ENCODE results near the gene PIEZO2. TPM values are rescaled to one million over a fixed set of nuclear protein-coding genes. Genes with fewer than 3 reads are reported as not detected.

The PIEZO2 gene
- polyA plus RNA-seq, 1 donor: 25.1 TPM

GRCh38 chr18:11150271-11150615 lies 874 bp upstream of the PIEZO2 start:
- peaks cover 25% of the 10 kb centered on the region for H3K27me3 ChIP-seq (ENCODE audit: control insufficient read depth, insufficient read depth, low read length)
- no peaks in the 10 kb centered on the region for H3K9me3 ChIP-seq (ENCODE audit: control insufficient read depth, low read depth, low read length)

GRCh38 chr18:11148680-11149440 lies 509 bp downstream of the PIEZO2 start:
- WGBS (ENCODE audit: insufficient coverage, low lambda C conversion rate): no CpG with 5 or more reads among the region's 86 CpGs
- Histone ChIP-seq H3K4me1 (ENCODE audit: control insufficient read depth, insufficient read depth, low read length) (peaks cover 16% of the 10 kb centered on the region), H3K27ac (ENCODE audit: low read length) (peak overlapping the region; percentile 30), H3K36me3 (ENCODE audit: control insufficient read depth, insufficient read depth, low read length) (peaks cover 2% of the 10 kb centered on the region), H3K27me3 (ENCODE audit: control insufficient read depth, insufficient read depth, low read length) (peaks cover 25% of the 10 kb centered on the region), H3K9me3 (ENCODE audit: control insufficient read depth, low read depth, low read length) (no peaks in the 10 kb centered on the region), H3K4me3 (ENCODE audit: low read length) (peak overlapping the region; percentile 61)
- DNase-seq: no peak

More at GRCh38 chr18:11150271-11150615, 874 bp upstream of the PIEZO2 start:
- Histone ChIP-seq H3K4me3 (ENCODE audit: low read length) (no peak overlapping the region), H3K4me1 (ENCODE audit: control insufficient read depth, insufficient read depth, low read length) (peaks cover 16% of the 10 kb centered on the region), H3K27ac (ENCODE audit: low read length) (no peak overlapping the region), H3K36me3 (ENCODE audit: control insufficient read depth, insufficient read depth, low read length) (no peaks in the 10 kb centered on the region)
- WGBS (ENCODE audit: insufficient coverage, low lambda C conversion rate): 71% methylated on average over 2 of the region's 5 CpGs
- no peak for DNase-seq

GRCh38 chr18:11147962-11148679 lies 1.2 kb downstream of the PIEZO2 start:
- Histone ChIP-seq H3K9me3 (ENCODE audit: control insufficient read depth, low read depth, low read length) (no peaks in the 10 kb centered on the region), H3K27me3 (ENCODE audit: control insufficient read depth, insufficient read depth, low read length) (peaks cover 25% of the 10 kb centered on the region), H3K27ac (ENCODE audit: low read length) (peak overlapping the region; percentile 32), H3K4me3 (ENCODE audit: low read length) (peak overlapping the region; percentile 61), H3K4me1 (ENCODE audit: control insufficient read depth, insufficient read depth, low read length) (peaks cover 16% of the 10 kb centered on the region), H3K36me3 (ENCODE audit: control insufficient read depth, insufficient read depth, low read length) (peaks cover 2% of the 10 kb centered on the region)
- peak in 1 of 2 donors; percentile 29 for DNase-seq
- 20% methylated on average over 1 of the region's 39 CpGs for WGBS (ENCODE audit: insufficient coverage, low lambda C conversion rate)

- Histone ChIP-seq H3K27me3 (ENCODE audit: control insufficient read depth, insufficient read depth, low read length) (peaks cover 25% of the 10 kb centered on the region), H3K36me3 (ENCODE audit: control insufficient read depth, insufficient read depth, low read length) (peaks cover 2% of the 10 kb centered on the region), H3K4me1 (ENCODE audit: control insufficient read depth, insufficient read depth, low read length) (peaks cover 16% of the 10 kb centered on the region), H3K4me3 (ENCODE audit: low read length) (peak overlapping the region; percentile 61), H3K9me3 (ENCODE audit: control insufficient read depth, low read depth, low read length) (no peaks in the 10 kb centered on the region), H3K27ac (ENCODE audit: low read length) (peak overlapping the region; percentile 32)
- peak in 1 of 2 donors; percentile 60 for DNase-seq
- no CpG with 5 or more reads among the region's 23 CpGs for WGBS (ENCODE audit: insufficient coverage, low lambda C conversion rate)
These were observed 1.9 kb downstream of the PIEZO2 start for GRCh38 chr18:11147371-11147951.

GRCh38 chr18:11146947-11147345 lies 2.4 kb downstream of the PIEZO2 start:
- no peak for DNase-seq
- WGBS (ENCODE audit: insufficient coverage, low lambda C conversion rate): 20% methylated on average over 1 of the region's 15 CpGs
- Histone ChIP-seq H3K27me3 (ENCODE audit: control insufficient read depth, insufficient read depth, low read length) (peaks cover 25% of the 10 kb centered on the region), H3K4me3 (ENCODE audit: low read length) (peak overlapping the region; percentile 61), H3K4me1 (ENCODE audit: control insufficient read depth, insufficient read depth, low read length) (peaks cover 16% of the 10 kb centered on the region), H3K9me3 (ENCODE audit: control insufficient read depth, low read depth, low read length) (no peaks in the 10 kb centered on the region), H3K27ac (ENCODE audit: low read length) (peak overlapping the region; percentile 32), H3K36me3 (ENCODE audit: control insufficient read depth, insufficient read depth, low read length) (peaks cover 2% of the 10 kb centered on the region)

GRCh38 chr18:11146238-11146946 lies 3.0 kb downstream of the PIEZO2 start:
- WGBS (ENCODE audit: insufficient coverage, low lambda C conversion rate): no CpG with 5 or more reads among the region's 18 CpGs
- Histone ChIP-seq H3K4me1 (ENCODE audit: control insufficient read depth, insufficient read depth, low read length) (peaks cover 16% of the 10 kb centered on the region), H3K27ac (ENCODE audit: low read length) (peak overlapping the region; percentile 32), H3K36me3 (ENCODE audit: control insufficient read depth, insufficient read depth, low read length) (peaks cover 5% of the 10 kb centered on the region), H3K9me3 (ENCODE audit: control insufficient read depth, low read depth, low read length) (no peaks in the 10 kb centered on the region), H3K4me3 (ENCODE audit: low read length) (peak overlapping the region; percentile 61), H3K27me3 (ENCODE audit: control insufficient read depth, insufficient read depth, low read length) (peaks cover 25% of the 10 kb centered on the region)
- DNase-seq: no peak

GRCh38 chr18:11145413-11146191 lies 3.8 kb downstream of the PIEZO2 start:
- DNase-seq: no peak
- Histone ChIP-seq H3K4me3 (ENCODE audit: low read length) (peak overlapping the region; percentile 61), H3K36me3 (ENCODE audit: control insufficient read depth, insufficient read depth, low read length) (peaks cover 13% of the 10 kb centered on the region), H3K27ac (ENCODE audit: low read length) (peak overlapping the region; percentile 7), H3K27me3 (ENCODE audit: control insufficient read depth, insufficient read depth, low read length) (peaks cover 25% of the 10 kb centered on the region), H3K4me1 (ENCODE audit: control insufficient read depth, insufficient read depth, low read length) (peaks cover 16% of the 10 kb centered on the region), H3K9me3 (ENCODE audit: control insufficient read depth, low read depth, low read length) (no peaks in the 10 kb centered on the region)
- WGBS (ENCODE audit: insufficient coverage, low lambda C conversion rate): no CpG with 5 or more reads among the region's 4 CpGs

- no CpG with 5 or more reads among the region's 7 CpGs for WGBS (ENCODE audit: insufficient coverage, low lambda C conversion rate)
- DNase-seq: no peak
- Histone ChIP-seq H3K4me3 (ENCODE audit: low read length) (no peak overlapping the region), H3K36me3 (ENCODE audit: control insufficient read depth, insufficient read depth, low read length) (peaks cover 17% of the 10 kb centered on the region), H3K9me3 (ENCODE audit: control insufficient read depth, low read depth, low read length) (no peaks in the 10 kb centered on the region), H3K4me1 (ENCODE audit: control insufficient read depth, insufficient read depth, low read length) (no peaks in the 10 kb centered on the region), H3K27ac (ENCODE audit: low read length) (no peak overlapping the region), H3K27me3 (ENCODE audit: control insufficient read depth, insufficient read depth, low read length) (no peaks in the 10 kb centered on the region)
These were observed 12.0 kb downstream of the PIEZO2 start for GRCh38 chr18:11137400-11137799.

- no CpG with 5 or more reads among the region's 2 CpGs for WGBS (ENCODE audit: insufficient coverage, low lambda C conversion rate)
- Histone ChIP-seq H3K27me3 (ENCODE audit: control insufficient read depth, insufficient read depth, low read length) (no peaks in the 10 kb centered on the region), H3K36me3 (ENCODE audit: control insufficient read depth, insufficient read depth, low read length) (peaks cover 13% of the 10 kb centered on the region), H3K4me1 (ENCODE audit: control insufficient read depth, insufficient read depth, low read length) (no peaks in the 10 kb centered on the region), H3K9me3 (ENCODE audit: control insufficient read depth, low read depth, low read length) (no peaks in the 10 kb centered on the region), H3K27ac (ENCODE audit: low read length) (no peak overlapping the region), H3K4me3 (ENCODE audit: low read length) (no peak overlapping the region)
- no peak for DNase-seq
These were observed 13.1 kb downstream of the PIEZO2 start for GRCh38 chr18:11136241-11136640.
